ENCODE results near the gene SPRED2.

The SPRED2 gene

DNA sequence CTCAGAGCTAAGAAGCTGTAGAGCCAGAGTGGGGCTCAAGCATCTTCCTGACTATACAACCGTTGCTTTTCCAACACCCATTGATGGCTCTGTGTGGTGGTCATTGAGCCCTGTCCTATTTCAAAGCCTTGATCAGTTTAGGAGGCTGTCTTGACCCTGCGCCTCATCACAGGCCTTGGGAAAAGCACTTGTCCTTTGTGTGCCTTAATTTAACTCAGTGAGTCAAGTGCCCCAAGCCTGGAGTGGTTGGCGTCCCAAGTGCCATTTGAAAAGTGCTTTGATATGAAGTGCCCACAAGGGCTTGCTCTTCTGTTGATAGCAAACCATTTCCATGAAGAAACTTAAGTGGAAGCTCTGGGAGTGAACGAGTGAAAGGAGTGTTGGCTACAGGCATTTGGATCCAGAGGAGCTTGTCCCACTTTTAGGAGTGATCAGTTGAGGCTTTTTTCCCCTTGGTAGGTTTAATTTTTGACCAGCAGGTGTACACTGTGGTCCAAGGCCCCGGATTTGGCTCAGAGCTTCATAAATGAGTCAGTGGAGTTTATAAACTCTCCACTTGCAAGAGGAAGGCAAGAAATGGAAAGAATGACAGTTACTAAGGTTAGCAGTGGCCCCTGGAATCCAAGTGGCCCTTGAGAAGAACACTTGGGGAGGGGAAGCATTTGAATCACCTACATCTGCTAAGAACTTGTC is 154.5 kb downstream of the SPRED2 start:
- DNase-seq (ENCODE audit: low read depth, low spot score), result no peak

- DNase-seq (ENCODE audit: low read depth, low spot score), result no peak
These were observed 155.3 kb downstream of the SPRED2 start for GRCh38 chr2:65277118-65277517.

- DNase-seq (ENCODE audit: low read depth, low spot score), result no peak
These were observed 155.8 kb downstream of the SPRED2 start for GRCh38 chr2:65276609-65277008.

DNA sequence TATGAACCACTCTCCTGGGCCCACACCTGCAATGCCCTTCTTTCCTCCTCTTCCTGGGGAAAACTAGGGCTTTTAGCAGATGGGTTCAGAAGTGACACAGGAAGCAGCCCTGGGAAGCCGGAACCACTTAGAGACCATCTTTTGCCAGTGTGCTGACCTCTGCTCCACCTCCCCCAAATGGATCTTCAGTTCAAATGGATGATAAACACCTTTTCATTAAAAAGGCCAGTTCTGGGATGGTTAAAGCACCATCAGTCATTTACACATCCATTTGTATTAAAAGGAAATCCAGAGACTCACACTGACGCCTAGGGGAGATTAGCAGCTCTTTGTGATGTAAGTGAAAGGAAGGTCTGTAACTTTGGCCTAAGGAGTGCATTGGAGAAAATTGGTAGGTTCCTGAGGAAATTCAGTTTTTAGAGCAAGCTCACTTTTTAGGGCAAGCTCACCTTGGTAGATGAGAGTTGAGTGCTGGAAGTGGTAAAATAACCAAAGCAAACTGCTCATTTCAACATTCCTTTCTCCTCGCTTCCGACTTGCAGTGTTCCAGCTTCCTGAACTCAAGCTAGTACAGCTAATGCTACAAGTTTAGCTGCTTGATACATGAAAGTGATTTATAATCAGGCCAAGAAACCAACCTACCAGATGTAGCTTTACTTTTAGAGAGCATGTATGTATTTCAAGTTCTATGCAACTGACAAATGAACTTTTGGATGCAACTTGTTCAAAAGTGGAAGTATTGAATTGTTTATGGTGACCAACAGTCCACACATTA is 157.1 kb downstream of the SPRED2 start:
- DNase-seq (ENCODE audit: low read depth, low spot score), result no peak

- DNase-seq (ENCODE audit: low read depth, low spot score), result no peak
These were observed 159.1 kb downstream of the SPRED2 start for GRCh38 chr2:65273344-65273743.

DNA sequence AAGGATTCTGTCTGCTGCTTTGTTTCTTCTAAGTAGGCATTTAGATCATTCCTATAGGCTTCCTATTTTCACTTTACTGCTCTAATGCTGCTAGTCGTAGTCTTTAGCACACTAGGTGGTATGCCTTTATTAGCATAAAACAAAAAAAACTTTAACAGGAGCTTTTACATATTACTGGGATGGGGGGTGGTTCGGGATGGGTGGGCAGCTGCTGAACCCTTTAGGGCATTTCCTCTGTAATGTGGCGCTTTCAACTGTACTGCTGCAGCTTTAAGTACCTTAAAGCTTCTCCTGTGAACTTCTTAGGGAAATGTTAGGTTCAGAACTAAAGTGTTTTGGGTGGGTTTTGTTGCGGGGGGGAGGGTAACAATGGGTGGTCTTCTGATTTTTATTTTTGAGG is 163.4 kb downstream of the SPRED2 start:
- no peak for DNase-seq (ENCODE audit: low read depth, low spot score)

- DNase-seq (ENCODE audit: low read depth, low spot score), result no peak
These were observed 165.4 kb downstream of the SPRED2 start for GRCh38 chr2:65267008-65267407.

GRCh38 chr2:65265671-65266045 is 166.7 kb downstream of the SPRED2 start:
- no peak for DNase-seq (ENCODE audit: low read depth, low spot score)

- DNase-seq (ENCODE audit: low read depth, low spot score), result peak; percentile 87
These were observed 167.4 kb downstream of the SPRED2 start for GRCh38 chr2:65264821-65265670.

DNA sequence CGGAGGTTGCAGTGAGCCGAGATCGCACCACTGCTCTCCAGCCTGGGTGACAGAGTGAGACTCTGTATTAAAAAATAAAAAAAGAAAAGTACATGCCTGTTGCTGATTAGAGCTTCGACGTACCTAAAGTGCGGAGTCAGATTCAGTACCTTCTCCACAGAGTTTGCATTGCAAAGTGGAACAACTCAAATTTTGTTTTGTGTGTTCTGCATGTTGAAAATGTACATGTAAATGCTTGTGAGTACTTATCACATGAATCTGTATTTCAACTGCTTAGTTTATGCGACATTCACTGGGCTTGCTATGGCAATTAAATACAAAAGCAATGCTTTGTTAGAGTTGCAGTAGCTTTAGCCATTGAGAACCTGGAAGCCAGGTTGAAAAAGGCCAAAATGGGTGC is 168.4 kb downstream of the SPRED2 start:
- no peak for DNase-seq (ENCODE audit: low read depth, low spot score)

- no peak for DNase-seq (ENCODE audit: low read depth, low spot score)
These were observed 169.1 kb downstream of the SPRED2 start for GRCh38 chr2:65263262-65263661.

DNA sequence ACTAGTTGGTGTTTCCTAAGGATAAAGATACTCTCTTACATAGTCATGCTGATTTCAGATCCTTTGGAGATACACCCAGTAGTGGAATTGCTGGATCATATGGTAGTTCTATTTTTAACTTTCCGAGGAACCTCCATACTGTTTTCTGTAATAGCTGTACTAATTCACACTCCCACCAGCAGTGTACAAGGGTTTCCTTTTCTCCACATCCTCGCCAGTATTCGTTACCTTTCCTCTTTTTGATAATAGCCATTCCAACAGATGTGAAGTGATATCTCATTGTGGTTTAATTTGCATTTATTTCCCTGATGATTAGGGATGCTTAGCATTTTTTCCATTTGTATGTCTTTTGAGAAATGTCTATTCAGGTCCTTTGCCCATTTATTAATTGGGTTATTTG is 170.7 kb downstream of the SPRED2 start:
- DNase-seq (ENCODE audit: low read depth, low spot score), result peak; percentile 35

Measured in astrocyte of the hippocampus (primary cell).